SHP77 (cell line): Measurements from ENCODE around the gene BIN2.
A peak's percentile ranks its signal among the peaks of the same experiment; 100 is the strongest.
"Not testable (repeated sequence)": the region's sequence is repeated elsewhere in the genome, so short reads cannot be mapped to it uniquely, and the experiment has no call there.

ENCODE experiments used
- DNase-seq, 2 experiments: peaks; one replicate each; lab custom pipeline; 2025; lab: John Stamatoyannopoulos, UW

The BIN2 gene

DNA sequence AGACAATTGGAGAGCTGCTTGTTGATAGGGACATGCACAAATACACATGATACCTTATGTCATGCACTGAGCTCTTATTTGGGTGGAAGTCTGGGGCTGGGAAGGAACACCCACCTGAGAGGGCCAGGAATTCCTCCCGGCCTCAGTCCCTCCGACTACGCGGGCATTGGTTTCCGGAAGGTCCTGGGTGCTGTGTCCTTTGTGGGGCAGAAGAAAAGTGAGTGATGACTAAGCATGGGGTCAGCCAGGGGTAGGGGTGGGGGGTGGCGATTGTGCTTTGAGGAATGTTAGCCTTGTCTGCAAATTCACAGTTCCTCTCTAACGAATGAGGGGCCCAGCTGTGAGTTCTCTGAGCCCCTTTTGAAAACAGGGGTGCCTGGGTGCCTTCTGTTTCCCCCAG, 21.7 kb upstream of the BIN2 start:
- DNase-seq = no peak

DNA sequence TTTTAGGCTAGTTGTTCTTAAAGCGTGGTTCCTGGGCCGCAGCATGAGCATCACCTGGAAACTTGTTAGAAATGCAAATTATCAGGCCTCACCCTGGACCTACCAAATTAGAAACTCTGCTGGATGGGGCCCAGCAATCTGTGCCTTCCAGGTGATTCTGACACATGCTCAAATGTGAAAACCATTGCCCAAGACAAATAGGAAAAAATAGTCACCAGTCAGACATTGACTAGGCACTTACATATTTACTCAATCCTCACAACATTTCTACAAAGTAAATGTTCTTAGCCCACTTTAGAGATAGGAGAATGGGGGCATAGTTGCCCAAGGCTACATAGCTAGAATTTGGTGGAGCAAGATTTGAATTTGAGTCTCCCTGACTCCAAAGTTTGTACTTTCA, 19.2 kb upstream of the BIN2 start:
- no peak for DNase-seq

DNA sequence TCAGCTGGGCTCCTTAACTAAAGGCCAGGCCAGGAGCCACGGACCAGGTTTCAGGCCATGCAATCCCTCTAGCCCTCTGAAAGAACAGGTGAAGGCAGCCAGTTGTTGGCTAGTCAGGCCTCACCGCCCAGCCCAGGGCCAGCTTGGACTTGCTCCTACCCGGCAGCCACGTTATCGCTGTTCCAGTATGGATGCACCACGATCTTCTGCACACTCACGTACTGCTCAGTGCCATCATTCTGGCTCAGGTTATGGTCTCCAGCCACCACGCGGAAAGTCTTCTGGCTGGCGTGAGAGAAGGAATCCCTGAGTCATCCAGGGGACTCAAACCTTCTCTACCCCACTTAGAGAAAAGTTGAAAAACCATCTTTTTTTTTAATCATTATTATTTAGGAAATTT, 18.4 kb upstream of the BIN2 start:
- no peak for DNase-seq

DNA sequence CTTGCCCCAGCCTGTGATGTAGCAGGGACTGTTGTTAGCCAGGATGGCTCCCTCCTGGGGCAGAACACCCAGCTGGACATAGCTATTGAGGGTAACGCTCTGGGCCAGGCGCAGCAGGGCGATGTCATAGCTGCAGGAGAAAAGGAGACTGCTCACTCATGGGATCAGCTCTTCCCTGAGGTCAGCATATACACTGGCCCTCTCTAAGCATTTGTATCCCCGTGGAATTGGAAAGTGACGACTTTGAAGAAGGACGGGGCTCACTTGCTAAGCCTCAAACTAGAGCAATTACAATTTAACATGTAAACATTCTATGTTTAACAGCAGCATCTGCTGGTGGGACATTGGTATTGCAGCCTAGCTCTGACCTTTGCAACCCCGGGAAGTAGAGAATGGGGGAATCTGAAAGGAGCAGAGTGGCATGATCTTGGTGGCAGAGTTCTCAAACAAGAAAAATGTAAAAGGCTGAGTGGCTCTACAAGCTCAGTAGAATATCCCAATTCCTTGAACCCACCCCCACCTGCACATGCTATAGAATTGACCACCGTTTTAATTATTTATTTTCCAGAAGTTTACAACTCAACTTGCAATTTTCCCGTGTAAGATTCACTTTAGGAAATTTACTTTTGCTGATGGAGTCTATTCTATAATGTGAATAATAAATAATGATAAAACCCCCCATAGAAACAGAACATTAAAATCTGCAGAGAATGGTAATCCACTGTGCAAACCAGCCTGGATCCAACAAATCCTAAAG, 17.5 kb upstream of the BIN2 start:
- peak; percentile 35 to 46 for DNase-seq

DNA sequence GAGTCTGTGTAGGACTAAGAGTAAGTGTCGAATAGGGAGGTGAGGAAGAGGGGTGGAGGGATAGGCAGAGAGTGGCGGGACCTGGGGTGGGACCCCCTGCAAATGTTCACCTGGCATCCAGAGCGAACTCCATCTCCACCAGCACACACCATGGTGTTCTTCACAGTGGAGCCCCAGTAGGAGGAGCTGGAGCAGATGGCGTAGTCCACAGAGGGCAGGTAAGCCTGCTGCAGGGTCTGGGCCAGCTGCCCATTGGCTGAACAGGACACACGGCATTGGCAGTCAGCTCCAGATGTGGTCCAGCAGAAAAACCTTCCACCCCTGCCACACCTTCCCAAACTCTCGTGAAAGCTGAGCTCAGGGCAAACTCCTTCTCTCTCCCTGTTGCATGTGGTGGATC, 15.8 kb upstream of the BIN2 start:
- DNase-seq = no peak

DNA sequence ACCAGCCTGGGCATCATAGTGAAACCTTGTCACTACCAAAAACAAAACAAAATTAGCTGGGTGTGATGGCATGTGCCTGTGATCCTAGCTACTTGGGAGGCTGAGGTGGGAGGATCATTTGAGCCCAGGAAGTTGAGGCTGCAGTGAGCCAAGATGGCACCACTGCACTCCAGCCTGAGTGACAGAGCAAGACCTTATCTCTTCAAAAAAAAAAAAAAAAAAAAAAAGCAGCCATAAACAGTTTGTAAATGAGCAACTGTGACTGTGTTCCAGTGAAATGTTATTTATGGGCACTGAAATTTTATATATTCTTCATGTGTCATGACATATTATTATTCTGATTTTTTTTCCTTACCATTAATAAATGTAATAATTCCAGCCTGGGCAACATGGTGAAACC, 13.4 kb upstream of the BIN2 start:
- DNase-seq = not testable (repeated sequence)

DNA sequence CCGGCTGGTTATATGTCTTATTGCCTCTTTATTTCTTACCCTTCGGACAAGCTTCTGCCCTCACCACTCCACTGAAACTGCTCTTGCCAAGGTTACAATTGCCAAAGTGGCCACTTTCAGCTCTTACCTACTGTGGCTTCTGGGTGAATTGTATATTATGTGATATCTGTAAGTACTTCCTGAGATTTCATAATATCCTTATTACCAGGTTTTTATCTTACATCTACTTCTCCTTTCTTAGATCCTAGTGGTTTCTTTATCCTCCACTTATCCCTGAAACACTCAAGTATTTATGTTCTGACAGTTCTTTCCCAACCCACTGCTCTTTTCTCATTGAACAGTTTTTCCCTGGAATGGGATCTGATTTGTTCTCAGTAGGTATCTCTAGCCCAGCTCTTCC, 12.0 kb upstream of the BIN2 start:
- no peak for DNase-seq

DNA sequence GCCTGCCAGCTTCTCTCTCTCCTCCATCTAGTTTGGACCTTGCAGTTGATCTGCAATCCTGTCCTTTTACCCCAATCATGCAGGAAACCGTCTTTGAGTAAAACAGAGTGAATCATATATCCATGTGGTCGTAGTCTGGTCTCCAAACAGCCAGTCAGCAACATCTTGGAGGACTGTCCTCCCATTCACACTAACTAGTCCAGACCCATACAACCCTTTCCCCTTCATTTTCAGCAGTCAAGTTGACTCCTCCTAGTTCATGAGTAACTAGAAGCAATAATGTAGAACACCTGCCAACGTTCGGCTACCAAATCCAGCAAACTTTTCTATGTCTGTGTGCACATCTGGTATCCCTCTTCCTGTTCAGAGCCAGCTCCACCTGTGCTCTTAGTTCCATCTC, 10.8 kb upstream of the BIN2 start:
- DNase-seq = no peak

DNA sequence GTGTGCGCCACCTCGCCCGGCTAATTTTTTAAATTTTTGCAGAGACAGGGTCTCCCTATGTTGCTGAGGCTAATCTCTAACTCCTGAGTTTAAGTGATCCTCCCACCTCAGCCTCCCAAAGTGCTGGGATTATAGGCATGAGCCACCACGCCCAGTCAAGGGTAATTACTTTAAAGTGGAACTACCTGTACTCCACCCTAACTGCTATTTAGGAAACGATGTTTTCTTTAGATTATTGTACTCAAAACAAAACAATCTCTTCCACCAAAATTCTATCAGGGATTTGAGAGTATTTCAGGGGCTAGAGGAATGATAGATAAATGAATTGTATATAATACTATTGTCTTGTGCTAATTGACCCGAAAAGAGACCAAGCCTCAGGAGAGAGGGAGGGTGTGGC, 9.6 kb upstream of the BIN2 start:
- DNase-seq = no peak

DNA sequence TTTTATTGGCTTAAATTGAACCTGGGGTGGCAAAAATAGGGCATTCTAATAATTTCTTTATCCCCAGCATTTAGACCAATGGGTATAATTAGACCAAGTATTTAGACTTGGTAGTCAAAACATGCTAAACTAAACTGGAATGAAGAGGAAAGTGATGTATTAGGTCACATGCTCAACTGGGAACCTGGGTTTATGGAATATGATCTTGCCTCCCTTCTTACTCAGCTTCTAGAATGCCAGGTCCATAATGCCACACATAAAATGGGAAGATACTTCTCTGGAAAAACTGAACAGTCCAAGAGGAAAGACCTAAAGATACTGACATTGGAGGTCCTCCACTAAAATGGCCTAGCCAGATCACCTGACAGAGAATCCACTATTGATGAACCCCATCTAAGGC, 6.2 kb upstream of the BIN2 start:
- no peak for DNase-seq

DNA sequence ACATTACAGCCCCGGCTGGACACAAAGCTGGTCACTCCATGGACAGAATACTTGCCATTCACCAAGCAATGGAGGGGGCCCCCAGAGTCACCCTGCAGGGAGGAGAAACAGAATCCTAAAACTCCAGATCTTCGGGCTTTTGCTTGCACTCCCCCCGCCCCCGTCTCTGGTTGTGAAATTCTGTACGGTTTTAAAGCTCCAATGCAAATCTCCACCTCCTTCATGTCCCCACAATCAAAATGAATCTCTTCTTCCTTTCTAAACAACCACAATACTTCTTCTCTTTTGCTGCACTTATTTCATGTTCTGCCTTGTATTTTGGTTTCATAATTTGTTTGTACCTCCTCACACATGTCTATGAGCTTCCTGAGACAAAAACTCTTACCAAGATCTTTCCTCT, 5.8 kb upstream of the BIN2 start:
- DNase-seq = no peak

DNA sequence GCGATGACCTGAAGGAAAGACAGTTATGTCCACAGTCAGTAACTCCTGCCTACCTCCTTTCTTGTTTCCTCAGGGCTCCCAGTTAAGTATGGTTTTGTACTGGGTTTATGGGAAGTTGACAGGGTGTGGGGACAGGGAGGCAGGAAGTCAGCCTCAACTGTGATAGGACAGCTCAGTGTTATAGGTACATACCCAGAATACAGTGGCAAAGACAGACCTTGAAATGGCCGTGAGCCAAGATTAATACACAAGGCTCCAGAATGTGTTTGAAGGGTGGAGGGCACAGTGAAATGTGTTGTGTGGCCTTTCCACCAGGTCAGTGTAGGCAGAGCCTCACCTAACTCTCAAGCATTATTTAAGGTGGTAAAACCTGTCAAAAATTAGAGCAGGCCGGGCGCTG, 4.6 kb upstream of the BIN2 start:
- DNase-seq = no peak

DNA sequence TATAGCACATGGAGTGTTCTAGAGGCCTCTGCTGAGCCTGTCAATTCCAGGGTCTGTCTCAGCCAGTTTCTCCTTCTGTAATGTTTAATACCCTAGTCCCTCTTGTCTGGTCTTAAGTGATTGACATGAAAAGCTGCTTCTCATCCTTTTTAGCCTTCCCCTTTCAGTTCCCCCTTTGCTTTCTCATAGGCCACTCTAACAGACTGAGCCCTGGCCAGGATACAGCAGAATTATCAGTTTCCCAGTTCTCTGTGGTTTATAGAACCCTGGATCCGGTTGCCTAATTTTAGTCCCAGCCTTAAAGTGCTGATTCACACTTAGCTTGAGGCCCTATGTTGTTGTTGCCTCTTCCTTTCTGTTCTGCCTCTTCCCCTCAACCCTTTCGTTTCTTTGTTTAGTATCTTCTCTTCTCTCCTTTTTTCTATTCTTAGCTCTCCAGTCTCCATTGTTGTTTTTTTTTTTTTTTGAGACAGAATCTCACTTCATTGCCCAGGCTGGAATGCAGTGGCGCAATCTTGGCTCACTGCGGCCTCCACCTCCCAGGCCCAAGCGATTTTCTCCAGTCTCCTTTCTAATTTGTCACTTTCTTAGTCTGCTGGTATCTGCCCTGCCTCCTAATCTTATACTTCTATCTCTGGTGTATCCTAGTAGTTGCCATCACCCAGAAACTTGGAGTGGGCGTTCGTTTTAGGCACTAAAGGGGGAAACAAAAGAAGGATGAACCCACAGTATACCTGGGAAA, 2.9 kb upstream of the BIN2 start:
- DNase-seq = no peak

DNA sequence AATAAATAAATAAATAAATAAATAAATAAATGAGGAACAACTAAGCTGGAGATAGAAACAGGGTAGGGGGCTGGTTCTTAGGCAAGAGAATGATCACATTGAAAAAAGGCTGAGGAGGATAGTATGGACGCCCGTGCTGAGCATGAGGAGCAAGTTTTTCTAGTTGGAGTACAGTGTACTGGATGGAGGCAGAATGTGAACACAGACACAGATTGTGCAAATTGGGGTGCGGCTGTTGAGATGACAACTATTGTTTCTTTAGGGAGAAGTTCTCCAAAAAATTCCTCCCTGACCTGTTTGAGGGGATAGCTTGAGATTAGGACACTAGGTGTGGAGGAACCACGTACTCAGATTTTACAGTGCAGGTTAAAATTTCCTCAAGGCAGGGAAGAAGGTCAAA, 979 bp upstream of the BIN2 start:
- no peak for DNase-seq

DNA sequence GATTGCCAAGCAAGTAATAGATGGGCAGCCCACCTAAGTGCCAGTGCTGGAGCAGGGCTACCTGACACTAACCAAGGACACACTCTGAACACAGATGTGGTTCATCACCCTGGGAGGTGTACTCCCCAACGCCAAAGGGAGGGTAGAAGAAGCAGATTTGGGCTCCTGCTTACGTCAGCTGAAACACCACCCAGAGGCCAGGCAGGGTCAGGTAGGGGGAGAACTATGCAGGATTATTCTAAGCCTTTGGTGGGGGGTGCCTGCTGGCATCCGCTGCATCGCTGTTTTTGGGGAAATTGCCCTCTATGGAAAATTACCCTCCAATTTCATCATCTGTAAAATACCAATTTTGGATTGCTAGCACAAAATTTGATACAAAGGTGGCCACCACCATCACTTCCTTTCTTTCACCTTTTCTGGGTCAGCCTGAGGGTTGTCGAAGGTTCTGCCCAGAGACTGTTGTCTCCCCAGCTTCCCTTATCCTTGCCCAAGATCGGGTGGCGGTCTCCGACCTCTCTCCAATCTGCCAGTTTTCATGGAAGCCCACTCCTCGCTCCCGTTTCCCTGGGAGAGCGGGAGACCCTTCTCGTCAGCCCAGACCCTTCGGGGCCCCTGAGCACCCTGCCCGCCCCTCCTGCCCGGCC, 535 bp downstream of the BIN2 start:
- no peak for DNase-seq

DNA sequence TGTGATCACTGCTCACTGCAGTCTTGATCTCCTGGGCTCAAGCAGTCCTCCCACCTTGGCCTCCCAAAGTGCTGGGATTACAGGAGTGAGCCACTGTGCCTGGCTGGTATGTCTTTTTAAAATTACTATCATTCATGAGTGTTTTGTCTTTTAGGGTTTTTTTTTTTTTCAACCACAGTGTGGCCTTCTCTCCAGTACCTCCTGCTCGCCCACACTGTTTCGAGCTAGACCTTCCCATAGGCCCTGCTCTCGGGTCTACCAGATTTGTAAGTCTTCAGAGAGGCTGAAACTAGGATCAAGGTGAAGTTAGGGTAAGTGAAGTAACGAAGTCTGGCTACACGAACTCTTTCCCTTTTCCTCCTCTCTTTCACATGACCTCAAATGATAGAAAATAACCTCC, 1.5 kb downstream of the BIN2 start:
- DNase-seq = no peak

DNA sequence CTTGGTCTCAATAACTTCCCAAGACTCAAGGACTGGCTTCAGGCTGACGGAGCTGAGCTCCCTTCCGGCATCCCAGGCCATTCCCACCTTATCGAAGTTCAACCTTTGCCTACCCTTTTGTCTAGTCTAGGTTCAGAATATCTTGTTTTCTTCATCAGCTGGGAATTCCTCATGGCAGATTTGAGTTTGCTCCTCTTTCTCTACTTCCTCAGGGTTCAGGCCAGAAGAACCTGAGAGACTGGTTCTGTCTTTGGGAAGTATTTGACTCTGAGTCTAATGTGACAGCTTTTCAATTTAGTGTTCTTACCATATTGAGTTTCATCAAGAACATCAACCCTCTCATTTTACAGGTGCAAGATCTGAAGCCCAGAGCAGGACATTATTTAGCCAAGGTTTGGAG, 2.1 kb downstream of the BIN2 start:
- no peak for DNase-seq

DNA sequence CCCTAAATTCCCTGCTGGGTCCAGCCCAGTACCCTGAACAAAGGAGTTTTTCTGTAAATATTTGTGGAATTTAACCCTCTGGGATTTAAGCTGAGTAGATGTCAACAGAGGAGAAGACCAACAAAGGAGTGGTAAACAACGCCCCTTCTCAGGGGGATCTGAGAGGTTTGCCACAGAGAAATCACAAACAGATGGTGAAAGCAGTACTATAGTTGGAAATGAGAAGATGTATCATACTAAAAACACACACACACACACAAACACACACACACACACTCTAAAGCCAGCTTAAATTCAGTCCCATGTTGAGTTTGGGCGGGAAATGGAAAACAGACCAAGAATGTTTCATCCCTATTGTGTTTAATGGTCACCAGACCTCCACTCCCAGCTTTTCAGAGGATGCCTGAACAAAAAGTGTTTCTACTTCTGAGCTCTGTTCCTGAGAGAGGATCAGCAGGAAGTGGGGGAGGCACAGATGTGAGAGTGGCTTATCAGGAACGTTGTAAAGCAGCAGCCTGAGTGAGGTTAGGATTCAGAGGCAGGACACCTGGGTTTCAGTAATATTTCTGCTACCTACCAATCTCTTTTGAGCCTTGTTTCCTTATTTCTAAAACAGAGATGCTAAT, 3.2 kb downstream of the BIN2 start:
- DNase-seq = no peak

DNA sequence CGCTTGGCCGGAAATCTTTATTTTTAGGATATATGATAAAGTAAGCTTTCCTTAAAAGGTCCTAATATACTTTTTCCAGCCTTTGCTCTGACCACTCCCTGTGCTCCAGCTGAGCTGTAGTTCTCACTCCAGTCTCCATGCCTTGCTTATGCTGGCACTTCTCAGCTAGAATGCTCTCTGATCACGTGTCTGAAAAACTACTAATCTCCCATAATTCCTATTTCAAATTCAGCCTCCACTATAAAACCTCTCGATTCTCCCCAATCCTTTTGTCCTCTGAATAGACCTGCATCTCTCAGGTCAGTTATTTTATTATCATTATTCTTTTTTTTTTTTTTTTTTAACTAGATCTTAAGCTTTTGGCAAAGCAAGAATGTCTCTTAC, 3.7 kb downstream of the BIN2 start:
- no peak for DNase-seq

DNA sequence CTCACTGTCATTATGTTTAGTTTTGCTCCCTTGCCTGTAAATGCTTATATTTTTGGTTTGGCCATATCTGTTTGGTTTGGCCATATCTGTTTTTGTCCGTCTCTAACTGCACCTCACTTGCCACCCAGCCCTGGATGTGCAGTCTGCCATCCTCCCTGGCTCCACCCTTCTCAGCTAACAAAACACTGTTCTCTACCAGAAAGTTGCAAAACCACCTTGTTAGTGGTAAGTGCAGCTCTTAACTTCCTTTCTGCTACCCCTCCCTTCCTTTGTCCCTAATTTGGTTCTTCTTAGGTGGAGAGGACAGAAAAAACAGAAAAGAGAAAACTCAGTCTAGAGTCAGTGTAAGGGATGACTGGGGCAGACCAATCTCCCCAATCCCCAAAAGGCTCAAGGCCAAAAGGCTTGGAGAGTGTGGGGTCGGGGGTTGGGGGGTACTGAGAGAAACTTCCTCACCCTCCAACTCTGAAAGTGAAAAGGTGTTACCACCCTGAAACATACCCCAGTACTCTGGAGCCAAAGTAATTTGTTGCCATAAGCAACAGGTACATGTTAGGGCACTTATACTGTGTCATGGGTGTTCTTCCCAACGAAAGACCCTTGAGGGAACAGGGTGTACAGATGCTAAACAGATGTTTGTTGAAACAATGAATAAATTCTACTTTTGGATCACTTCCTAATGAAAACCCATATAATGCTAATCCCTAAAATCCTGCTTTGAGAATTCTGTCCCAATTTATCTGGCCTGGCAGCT, 5.0 kb downstream of the BIN2 start:
- no peak for DNase-seq

DNA sequence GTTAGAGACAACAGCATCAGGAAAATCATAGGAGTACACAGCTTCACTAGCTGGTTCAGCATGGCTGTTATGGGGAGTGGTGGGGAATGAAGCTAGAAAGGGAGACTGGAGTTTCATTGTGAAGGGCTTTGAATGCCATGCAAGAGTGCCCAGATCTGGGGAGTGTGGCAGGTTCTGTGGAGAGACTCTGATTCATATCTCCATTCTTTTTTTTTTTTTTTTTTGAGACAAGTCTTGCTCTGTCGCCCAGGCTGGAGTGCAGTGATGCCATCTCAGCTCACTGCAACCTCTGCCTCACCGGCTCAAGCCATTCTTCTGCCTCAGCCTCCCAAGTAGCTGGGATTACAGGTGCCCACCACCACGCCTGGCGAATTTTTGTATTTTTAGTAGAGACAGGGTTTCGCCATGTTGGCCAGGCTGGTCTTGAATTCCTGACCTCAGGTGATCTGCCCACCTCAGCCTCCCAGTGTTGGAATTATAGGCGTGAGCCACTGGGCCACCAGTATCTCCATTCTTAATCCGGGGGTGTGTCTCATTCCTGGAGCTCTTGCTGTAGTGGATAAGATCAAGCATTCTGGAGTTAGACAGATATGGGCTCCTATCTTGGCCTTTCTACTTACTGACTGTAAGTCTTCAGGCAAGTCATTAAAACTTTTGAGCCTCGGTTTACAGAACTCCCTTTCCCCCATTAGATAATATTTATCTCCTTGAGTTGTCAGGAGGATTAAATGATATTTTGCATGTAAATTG, 5.7 kb downstream of the BIN2 start:
- DNase-seq = not testable (repeated sequence)
